Suppressor macrophage (primary cell): Measurements from ENCODE around the gene PPP1R16B.

Experiments
- DNase-seq, 4 experiments: peaks; one replicate each; pipeline ENCODE4 v3.0.0-alpha.2; 2020 to 2022

The PPP1R16B gene

GRCh38 chr20:38880952-38881735, 75.6 kb downstream of the PPP1R16B start:
- no peak for DNase-seq

GRCh38 chr20:38881806-38882440, 76.4 kb downstream of the PPP1R16B start:
- DNase-seq = no peak

GRCh38 chr20:38882600-38882999, 77.1 kb downstream of the PPP1R16B start:
- no peak for DNase-seq

GRCh38 chr20:38883081-38883980, 77.8 kb downstream of the PPP1R16B start:
- no peak for DNase-seq

- DNase-seq = peak; percentile 17 to 63 (median 48)
These were observed 78.7 kb downstream of the PPP1R16B start for GRCh38 chr20:38883981-38884733.

GRCh38 chr20:38885357-38885756, 79.9 kb downstream of the PPP1R16B start:
- no peak for DNase-seq

GRCh38 chr20:38888059-38888831, 82.7 kb downstream of the PPP1R16B start:
- no peak for DNase-seq

GRCh38 chr20:38889050-38889449, 83.6 kb downstream of the PPP1R16B start:
- no peak for DNase-seq

- DNase-seq = no peak
These were observed 84.4 kb downstream of the PPP1R16B start for GRCh38 chr20:38889792-38890496.

- peak in 1 of 4 experiments; percentile 18 for DNase-seq
These were observed 85.0 kb downstream of the PPP1R16B start for GRCh38 chr20:38890497-38890818.

GRCh38 chr20:38892091-38892981, 86.8 kb downstream of the PPP1R16B start:
- peak in 1 of 4 experiments; percentile 14 for DNase-seq

- DNase-seq = no peak
These were observed 87.6 kb downstream of the PPP1R16B start for GRCh38 chr20:38893056-38893564.

GRCh38 chr20:38893565-38894090, 88.1 kb downstream of the PPP1R16B start:
- DNase-seq = peak; percentile 62 to 86 (median 76)

- DNase-seq = no peak
These were observed 88.8 kb downstream of the PPP1R16B start for GRCh38 chr20:38894091-38894847.

GRCh38 chr20:38895098-38895949, 89.8 kb downstream of the PPP1R16B start:
- DNase-seq = no peak

- DNase-seq = no peak
These were observed 90.6 kb downstream of the PPP1R16B start for GRCh38 chr20:38896009-38896594.

GRCh38 chr20:38897267-38897666, 91.8 kb downstream of the PPP1R16B start:
- no peak for DNase-seq
